Endothelial cell of umbilical vein (primary cell): ENCODE data around the gene RMP24.

Experiments used
- BruUV-seq: library from RNA; stranded (reverse); fragments of 400-500 nt; replicated peaks from 2 replicates; lab custom pipeline; 2021; lab: Mats Ljungman, UMichigan
- CTCF ChIA-PET: fragments of 300-600, 350-600 bp; sonication (Branson Sonifier 250); formaldehyde crosslinking; loops from one replicate; lab custom pipeline; 2021; ENCODE audit warnings: antibody characterized with exemption, inconsistent platforms; lab: Charles Lee
- POLR2A ChIA-PET: fragments of 300-600, 350-600 bp; sonication (Branson Sonifier 250); formaldehyde crosslinking; loops from one replicate; lab custom pipeline; 2021; ENCODE audit warnings: antibody characterized with exemption, inconsistent platforms; lab: Charles Lee
- DNase-seq: peaks from one replicate; pipeline ENCODE4 v3.0.0-alpha.2; 2011; ENCODE audit warnings: low read depth, low spot score
- FAIRE-seq: peaks from 2 replicates; lab custom pipeline; 2011; peaks lifted over from hg19 to GRCh38; lab: Jason Lieb, UNC
- H2AFZ ChIP-seq: 2 replicates; pipeline ENCODE4 v1.6.0; 2012; ENCODE audit warnings: low read depth, low read length, control low read depth, inconsistent platforms
- H3K27ac ChIP-seq: 2 replicates; pipeline ENCODE4 v1.5.1; 2011; ENCODE audit warnings: low read depth, mild to moderate bottlenecking, control low read depth, low read length, moderate library complexity; ENCODE audit not compliant: insufficient read depth
- H3K27me3 ChIP-seq, 2 experiments: 2 replicates each; pipeline versions ENCODE4 v1.6.0 to v1.6.1; 2011; ENCODE audit warnings: low read length in 2 of 2, mixed read lengths in 1 of 2; ENCODE audit not compliant: control insufficient read depth in 2 of 2, insufficient read depth in 2 of 2
- H3K36me3 ChIP-seq, 2 experiments: 2 replicates in 1 of 2; 3 replicates in 1 of 2; pipeline ENCODE4 v1.5.1; 2011; ENCODE audit warnings: low read length in 2 of 2, mild to moderate bottlenecking in 1 of 2, moderate library complexity in 1 of 2; ENCODE audit not compliant: control insufficient read depth in 2 of 2, insufficient read depth in 2 of 2; ENCODE audit errors: extremely low read depth in 1 of 2
- H3K4me1 ChIP-seq: 3 replicates; pipeline ENCODE4 v1.5.1; 2011; ENCODE audit warnings: mild to moderate bottlenecking, low read length; ENCODE audit not compliant: control insufficient read depth, insufficient read depth; ENCODE audit errors: extremely low read depth
- H3K4me2 ChIP-seq: 2 replicates; pipeline ENCODE4 v1.6.1; 2011; ENCODE audit warnings: low read length, control low read depth, mixed read lengths; ENCODE audit not compliant: insufficient read depth
- H3K4me3 ChIP-seq, 3 experiments: fragments of 200-600 bp in 1 of 3; sonication (generic), shearing (Covaris generic) in 1 of 3; replicated peaks in 1 of 3; 2 replicates each; pipeline ENCODE4 v1.5.1; 2011 to 2016; ENCODE audit warnings: control low read depth in 3 of 3, low read length in 3 of 3, mild to moderate bottlenecking in 2 of 3, inconsistent platforms in 1 of 3, low read depth in 1 of 3, moderate library complexity in 1 of 3; ENCODE audit not compliant: insufficient read depth in 1 of 3
- H3K79me2 ChIP-seq: 2 replicates; pipeline ENCODE4 v1.6.0; 2012; ENCODE audit warnings: low read length, inconsistent platforms; ENCODE audit not compliant: control insufficient read depth, insufficient read depth
- H3K9ac ChIP-seq: replicated peaks from 2 replicates; pipeline ENCODE3; 2011; ENCODE audit warnings: low read length, control low read depth; ENCODE audit not compliant: insufficient read depth; ENCODE audit errors: extremely low read depth
- H3K9me1 ChIP-seq: replicated peaks from 3 replicates; pipeline ENCODE4 v1.6.0; 2011; ENCODE audit warnings: mild to moderate bottlenecking, low read length; ENCODE audit not compliant: control insufficient read depth, insufficient read depth; ENCODE audit errors: extremely low read depth
- H3K9me3 ChIP-seq: replicated peaks from 2 replicates; pipeline ENCODE4 v1.5.1; 2012; ENCODE audit warnings: low read length, inconsistent platforms; ENCODE audit not compliant: control insufficient read depth, insufficient read depth
- H4K20me1 ChIP-seq: replicated peaks from 2 replicates; pipeline ENCODE3; 2011; ENCODE audit warnings: mild to moderate bottlenecking, low read length; ENCODE audit not compliant: control insufficient read depth, insufficient read depth; ENCODE audit errors: extremely low read depth
- EZH2 ChIP-seq: IDR thresholded peaks from 2 replicates; pipeline ENCODE4 v1.6.1; 2012; ENCODE audit warnings: borderline replicate concordance, low read depth, mild to moderate bottlenecking, moderate library complexity, low read length, inconsistent platforms; ENCODE audit not compliant: severe bottlenecking
- FOS ChIP-seq: IDR thresholded peaks from 2 replicates; pipeline ENCODE4 v1.6.1; 2011; ENCODE audit warnings: mild to moderate bottlenecking, low read length, moderate library complexity, borderline replicate concordance; ENCODE audit not compliant: insufficient read depth
- GATA2 ChIP-seq: IDR thresholded peaks from 2 replicates; pipeline ENCODE4 v1.7.0; 2011; ENCODE audit warnings: low read depth, mild to moderate bottlenecking, moderate library complexity, mixed read lengths, low read length; ENCODE audit not compliant: insufficient read length, insufficient read depth
- JUN ChIP-seq: IDR thresholded peaks from 2 replicates; pipeline ENCODE4 v1.6.1; 2011; ENCODE audit warnings: borderline replicate concordance, low read depth; ENCODE audit not compliant: insufficient read length, insufficient read depth
- MYC ChIP-seq: IDR thresholded peaks from one replicate; pipeline ENCODE4 v1.6.1; 2011; ENCODE audit warnings: mild to moderate bottlenecking, low read depth, low read length
- POLR2A ChIP-seq: IDR thresholded peaks from 2 replicates; pipeline ENCODE4 v1.6.1; 2012; ENCODE audit warnings: low read depth, mild to moderate bottlenecking, control low read depth, low read length
- POLR2AphosphoS5 ChIP-seq: IDR thresholded peaks from 2 replicates; pipeline ENCODE4 v1.6.1; 2012; ENCODE audit warnings: low read depth, mild to moderate bottlenecking, control low read depth, low read length, moderate library complexity; ENCODE audit not compliant: insufficient read depth
- dilution Hi-C: fragments of 300-500 bp; cut with MboI; formaldehyde crosslinking; loops from one replicate; pipeline ENCODE4 v1.15.0; 2019; ENCODE audit warnings: low sequenced_read_pairs; ENCODE audit not compliant: extremely low pct_ligation_motif_present
- intact Hi-C: fragments of 100-400 bp; cut with micrococcal nuclease; formaldehyde crosslinking; loops from one replicate; pipeline ENCODE4 v1.10.0; 2022
- TF ChIP-seq, protein P1 (sequence below): IDR thresholded peaks from 2 replicates; pipeline ENCODE4 v1.6.1; 2011; ENCODE audit not compliant: insufficient read depth, insufficient read length
- TF ChIP-seq, protein P2 (sequence below), 2 donors: IDR thresholded peaks; 1 replicate in 1 of 2; 2 replicates in 1 of 2; pipeline ENCODE4 v1.5.1; 2011; ENCODE audit warnings: low read length in 2 of 2, mild to moderate bottlenecking in 2 of 2, moderate library complexity in 2 of 2, control low read depth in 1 of 2, inconsistent platforms in 1 of 2, low read depth in 1 of 2; ENCODE audit not compliant: insufficient read depth in 1 of 2; ENCODE audit errors: extremely low read depth in 1 of 2

Gene RMP24

DNA sequence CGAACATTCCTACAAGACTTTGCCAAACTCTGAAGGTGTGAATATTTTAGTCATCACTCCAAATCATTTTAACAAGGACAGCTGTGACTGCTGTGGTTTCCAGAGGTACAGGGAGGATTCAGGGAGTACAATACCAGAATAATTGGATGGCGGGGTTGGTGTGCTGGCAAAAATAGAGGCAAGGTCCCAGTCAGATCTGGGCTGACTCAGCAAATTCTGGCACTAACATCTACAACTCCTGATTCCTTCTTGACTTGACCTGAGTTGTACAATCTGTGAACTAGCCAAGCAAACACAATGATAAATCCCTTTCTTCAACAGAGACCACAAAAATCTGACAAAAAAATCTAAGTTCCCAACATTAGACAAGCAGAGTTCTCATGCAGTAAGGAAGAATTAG is 40.4 kb downstream of the RMP24 start:
- TF ChIP-seq GATA2: no peak
- TF ChIP-seq, protein P1, sequence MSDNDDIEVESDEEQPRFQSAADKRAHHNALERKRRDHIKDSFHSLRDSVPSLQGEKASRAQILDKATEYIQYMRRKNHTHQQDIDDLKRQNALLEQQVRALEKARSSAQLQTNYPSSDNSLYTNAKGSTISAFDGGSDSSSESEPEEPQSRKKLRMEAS: no peak
- no peak for TF ChIP-seq POLR2A
- FAIRE-seq (no peak), DNase-seq (no peak)
- intact Hi-C loops (loop anchor here (10.0 kb wide), 1 partner anchor 562 kb away; no protein-coding TSS in a partner anchor), dilution Hi-C loops (no loop called here)
- ChIA-PET CTCF (no interaction called here), POLR2A (no interaction called here)
- Histone ChIP-seq H3K4me2 (no peak overlapping the region), H3K9me3 (no peaks in the 10 kb centered on the region), H2AFZ (no peak overlapping the region), H4K20me1 (no peaks in the 10 kb centered on the region), H3K4me1 (no peaks in the 10 kb centered on the region), H3K79me2 (no peaks in the 10 kb centered on the region), H3K4me3 (no peak overlapping the region), H3K27me3 (no peaks in the 10 kb centered on the region), H3K9me1 (no peaks in the 10 kb centered on the region), H3K9ac (no peak overlapping the region), H3K27ac (no peak overlapping the region), H3K36me3 (no peaks in the 10 kb centered on the region)
- BruUV-seq: no TSS peak

DNA sequence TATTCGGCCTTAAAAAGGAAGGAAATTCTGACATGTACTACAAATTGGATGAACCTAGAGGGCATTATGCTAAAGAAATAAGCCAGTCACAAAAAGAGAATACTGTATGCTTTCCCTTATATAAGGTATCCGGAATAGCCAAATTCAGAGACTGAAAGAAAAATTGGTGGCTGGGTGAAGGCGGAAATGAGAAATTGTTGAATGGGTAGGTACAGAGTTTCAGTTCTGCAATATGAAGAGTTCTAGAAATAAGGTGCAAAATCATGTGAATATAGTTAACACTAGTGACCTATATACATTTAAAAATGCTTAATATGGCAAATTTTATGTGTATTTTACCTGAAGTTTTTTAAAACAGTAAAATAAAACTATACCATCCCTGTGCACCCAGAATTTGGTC is 43.1 kb downstream of the RMP24 start:
- no peak for TF ChIP-seq JUN
- TF ChIP-seq, protein P1: no peak
- no peak for TF ChIP-seq FOS
- no peak for TF ChIP-seq EZH2
- TF ChIP-seq, protein P2, sequence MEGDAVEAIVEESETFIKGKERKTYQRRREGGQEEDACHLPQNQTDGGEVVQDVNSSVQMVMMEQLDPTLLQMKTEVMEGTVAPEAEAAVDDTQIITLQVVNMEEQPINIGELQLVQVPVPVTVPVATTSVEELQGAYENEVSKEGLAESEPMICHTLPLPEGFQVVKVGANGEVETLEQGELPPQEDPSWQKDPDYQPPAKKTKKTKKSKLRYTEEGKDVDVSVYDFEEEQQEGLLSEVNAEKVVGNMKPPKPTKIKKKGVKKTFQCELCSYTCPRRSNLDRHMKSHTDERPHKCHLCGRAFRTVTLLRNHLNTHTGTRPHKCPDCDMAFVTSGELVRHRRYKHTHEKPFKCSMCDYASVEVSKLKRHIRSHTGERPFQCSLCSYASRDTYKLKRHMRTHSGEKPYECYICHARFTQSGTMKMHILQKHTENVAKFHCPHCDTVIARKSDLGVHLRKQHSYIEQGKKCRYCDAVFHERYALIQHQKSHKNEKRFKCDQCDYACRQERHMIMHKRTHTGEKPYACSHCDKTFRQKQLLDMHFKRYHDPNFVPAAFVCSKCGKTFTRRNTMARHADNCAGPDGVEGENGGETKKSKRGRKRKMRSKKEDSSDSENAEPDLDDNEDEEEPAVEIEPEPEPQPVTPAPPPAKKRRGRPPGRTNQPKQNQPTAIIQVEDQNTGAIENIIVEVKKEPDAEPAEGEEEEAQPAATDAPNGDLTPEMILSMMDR (IDR thresholded peaks at IDR 0.05; ENCODE audit: extremely low read depth in 1 of 2, insufficient read depth in 1 of 2, low read depth in 1 of 2, low read length in 2 of 2): no peak
- TF ChIP-seq GATA2: no peak
- TF ChIP-seq MYC: no peak
- TF ChIP-seq POLR2A: no peak
- no peak for TF ChIP-seq POLR2AphosphoS5
- BruUV-seq: no TSS peak
- H3K36me3 ChIP-seq: no peaks in the 10 kb centered on the region
- no peak overlapping the region for H3K9ac ChIP-seq
- H3K4me3 ChIP-seq: no peak overlapping the region
- H2AFZ ChIP-seq: no peak overlapping the region
- H3K27me3 ChIP-seq: no peaks in the 10 kb centered on the region
- H3K79me2 ChIP-seq: no peaks in the 10 kb centered on the region
- no peak for FAIRE-seq
- no peaks in the 10 kb centered on the region for H4K20me1 ChIP-seq
- intact Hi-C loops (loop anchor here (10.0 kb wide), 1 partner anchor 559 kb away; no protein-coding TSS in a partner anchor), dilution Hi-C loops (no loop called here)
- ChIA-PET CTCF (interaction anchor here (2.6 kb wide), 1 partner anchor 55 kb away, joined by 8 read pairs; no protein-coding TSS in a partner anchor), POLR2A (interaction anchor here (0.7 kb wide), 1 partner anchor 33 kb away, joined by 3 read pairs; no protein-coding TSS in a partner anchor)
- H3K9me1 ChIP-seq: no peaks in the 10 kb centered on the region
- H3K9me3 ChIP-seq: no peaks in the 10 kb centered on the region
- no peaks in the 10 kb centered on the region for H3K4me1 ChIP-seq
- DNase-seq: no peak
- no peak overlapping the region for H3K27ac ChIP-seq
- no peak overlapping the region for H3K4me2 ChIP-seq
